Thymus (tissue), 11 donors: ENCODE results near the gene COG5. TPM values are rescaled to one million over a fixed set of nuclear protein-coding genes. Genes with fewer than 3 reads are reported as not detected.

Source experiments
- DNase-seq, 9 donors: peaks; one replicate each; pipeline ENCODE4 v3.0.0-alpha.2; 2013; ENCODE audit warnings: low spot score in 9 of 9, low read depth in 6 of 9, missing footprints in 1 of 9
- H3K27ac ChIP-seq, 2 donors: one replicate each; pipeline ENCODE4 v1.5.1; 2013; ENCODE audit warnings: control low read depth in 1 of 2, low read depth in 1 of 2, low read length in 1 of 2, mild to moderate bottlenecking in 1 of 2, moderate library complexity in 1 of 2
- H3K27me3 ChIP-seq, 2 donors: one replicate each; pipeline ENCODE4 v1.5.1; 2013; ENCODE audit warnings: low read length in 1 of 2; ENCODE audit not compliant: control insufficient read depth in 2 of 2, insufficient read depth in 1 of 2
- H3K36me3 ChIP-seq, 2 donors: one replicate each; pipeline ENCODE4 v1.5.1; 2013; ENCODE audit warnings: low read length in 1 of 2, mild to moderate bottlenecking in 1 of 2, moderate library complexity in 1 of 2; ENCODE audit not compliant: control insufficient read depth in 2 of 2, insufficient read depth in 2 of 2
- H3K4me1 ChIP-seq, 2 donors: one replicate each; pipeline ENCODE4 v1.5.1; 2013; ENCODE audit warnings: low read length in 2 of 2; ENCODE audit not compliant: control insufficient read depth in 2 of 2, insufficient read depth in 2 of 2
- H3K4me3 ChIP-seq, 2 donors: one replicate each; pipeline ENCODE4 v1.5.1; 2013; ENCODE audit warnings: low read length in 2 of 2, control low read depth in 1 of 2, mild to moderate bottlenecking in 1 of 2
- H3K9me3 ChIP-seq, 2 donors: one replicate each; pipeline ENCODE4 v1.5.1; 2013; ENCODE audit warnings: low read length in 1 of 2, mild to moderate bottlenecking in 1 of 2; ENCODE audit not compliant: control insufficient read depth in 2 of 2, insufficient read depth in 1 of 2
- WGBS: extraction: QIAGEN DNeasy Blood & Tissue Kit; methylation state at CpG from one replicate; pipeline ENCODE4 v1.1.7; 2013; 5-methylcytosine and 5-hydroxymethylcytosine counted together
- polyA plus RNA-seq: library from polyadenylated mRNA; stranded (reverse); fragments of 200-250 nt; gene quantifications from one replicate; pipeline ENCODE4 v1.2.3, GENCODE V29; 2013
- total RNA-seq: library from RNA; stranded (reverse); fragments of 120-200 nt; gene quantifications from one replicate; pipeline ENCODE4 v1.2.4, GENCODE V29; 2013
- donor health status: healthy.

The COG5 gene
- total and polyA plus RNA-seq, 2 donors: 8.7 to 25.2 TPM

- Histone ChIP-seq H3K4me1 (no peaks in the 10 kb centered on the region), H3K9me3 (peaks cover 0 to 4% of the 10 kb centered on the region in 2 donors), H3K27ac (no peak overlapping the region), H3K4me3 (no peak overlapping the region), H3K36me3 (peaks cover 2 to 5% of the 10 kb centered on the region in 2 donors), H3K27me3 (no peaks in the 10 kb centered on the region)
- DNase-seq: no peak
- WGBS: over 99% methylated on average over 2 of the region's 2 CpGs
Observed at GRCh38 chr7:107244613-107245012, 319.1 kb downstream of the COG5 start.

- Histone ChIP-seq H3K9me3 (peaks cover 0 to 4% of the 10 kb centered on the region in 2 donors), H3K4me1 (no peaks in the 10 kb centered on the region), H3K27me3 (no peaks in the 10 kb centered on the region), H3K27ac (no peak overlapping the region), H3K4me3 (no peak overlapping the region), H3K36me3 (no peaks in the 10 kb centered on the region)
- WGBS: 98% methylated on average over 4 of the region's 4 CpGs
- DNase-seq: no peak
Observed at GRCh38 chr7:107242267-107242666, 321.5 kb downstream of the COG5 start.

- Histone ChIP-seq H3K9me3 (no peaks in the 10 kb centered on the region), H3K4me3 (no peak overlapping the region), H3K36me3 (no peaks in the 10 kb centered on the region), H3K27ac (no peak overlapping the region), H3K27me3 (no peaks in the 10 kb centered on the region), H3K4me1 (no peaks in the 10 kb centered on the region)
- DNase-seq: no peak
- 98% methylated on average over 4 of the region's 4 CpGs for WGBS
Observed at GRCh38 chr7:107237451-107237850, 326.3 kb downstream of the COG5 start.

GRCh38 chr7:107236862-107237261 lies 326.9 kb downstream of the COG5 start:
- no peaks in the 10 kb centered on the region for H3K4me1 ChIP-seq
- H3K36me3 ChIP-seq: no peaks in the 10 kb centered on the region
- H3K27ac ChIP-seq: no peak overlapping the region
- no peaks in the 10 kb centered on the region for H3K27me3 ChIP-seq
- no peak for DNase-seq
- H3K9me3 ChIP-seq: no peaks in the 10 kb centered on the region
- H3K4me3 ChIP-seq: no peak overlapping the region

- Histone ChIP-seq H3K4me3 (no peak overlapping the region), H3K4me1 (no peaks in the 10 kb centered on the region), H3K27me3 (no peaks in the 10 kb centered on the region), H3K9me3 (no peaks in the 10 kb centered on the region), H3K36me3 (peaks cover 0 to 3% of the 10 kb centered on the region in 2 donors), H3K27ac (no peak overlapping the region)
- DNase-seq: no peak
- WGBS: 95% methylated on average over 3 of the region's 3 CpGs
Observed at GRCh38 chr7:107234436-107234835, 329.3 kb downstream of the COG5 start.

GRCh38 chr7:107233981-107234380 lies 329.7 kb downstream of the COG5 start:
- no peak for DNase-seq
- Histone ChIP-seq H3K4me1 (no peaks in the 10 kb centered on the region), H3K36me3 (peaks cover 0 to 3% of the 10 kb centered on the region in 2 donors), H3K27ac (no peak overlapping the region), H3K27me3 (no peaks in the 10 kb centered on the region), H3K9me3 (no peaks in the 10 kb centered on the region), H3K4me3 (no peak overlapping the region)
- 100% methylated on average over 1 of the region's 1 CpG for WGBS

GRCh38 chr7:107233174-107233573 lies 330.5 kb downstream of the COG5 start:
- WGBS: 97% methylated on average over 4 of the region's 4 CpGs
- Histone ChIP-seq H3K27ac (no peak overlapping the region), H3K4me1 (no peaks in the 10 kb centered on the region), H3K4me3 (no peak overlapping the region), H3K27me3 (no peaks in the 10 kb centered on the region), H3K9me3 (no peaks in the 10 kb centered on the region), H3K36me3 (peaks cover 0 to 3% of the 10 kb centered on the region in 2 donors)
- DNase-seq: no peak

- 96% methylated on average over 7 of the region's 7 CpGs for WGBS
Observed at GRCh38 chr7:107232568-107233090, 331.1 kb downstream of the COG5 start.

GRCh38 chr7:107230334-107230733 lies 333.4 kb downstream of the COG5 start:
- Histone ChIP-seq H3K4me3 (no peak overlapping the region), H3K36me3 (peaks cover 3 to 4% of the 10 kb centered on the region in 2 donors), H3K27ac (no peak overlapping the region), H3K9me3 (no peaks in the 10 kb centered on the region), H3K4me1 (no peaks in the 10 kb centered on the region), H3K27me3 (no peaks in the 10 kb centered on the region)
- 98% methylated on average over 3 of the region's 3 CpGs for WGBS
- no peak for DNase-seq

More at GRCh38 chr7:107232568-107233090, 331.1 kb downstream of the COG5 start:
- no peak overlapping the region for H3K27ac ChIP-seq
- peaks cover 3% of the 10 kb centered on the region in 2 donors for H3K36me3 ChIP-seq
- no peak for DNase-seq
- no peak overlapping the region for H3K4me3 ChIP-seq
- no peaks in the 10 kb centered on the region for H3K4me1 ChIP-seq
- no peaks in the 10 kb centered on the region for H3K27me3 ChIP-seq
- no peaks in the 10 kb centered on the region for H3K9me3 ChIP-seq

GRCh38 chr7:107228291-107228690 lies 335.4 kb downstream of the COG5 start:
- no peaks in the 10 kb centered on the region for H3K9me3 ChIP-seq
- WGBS: 99% methylated on average over 2 of the region's 2 CpGs
- no peak overlapping the region for H3K4me3 ChIP-seq
- no peak overlapping the region for H3K27ac ChIP-seq
- no peaks in the 10 kb centered on the region for H3K27me3 ChIP-seq
- peaks cover 4 to 9% of the 10 kb centered on the region in 2 donors for H3K36me3 ChIP-seq
- H3K4me1 ChIP-seq: no peaks in the 10 kb centered on the region
- DNase-seq: no peak
